GM10847 (cell line): ENCODE results near the gene GAB2.

Source experiments
- POLR2A ChIP-seq: IDR thresholded peaks from 2 replicates; pipeline ENCODE4 v1.6.1; 2011; ENCODE audit not compliant: insufficient read length; ENCODE audit errors: extremely low read depth

Gene GAB2

DNA sequence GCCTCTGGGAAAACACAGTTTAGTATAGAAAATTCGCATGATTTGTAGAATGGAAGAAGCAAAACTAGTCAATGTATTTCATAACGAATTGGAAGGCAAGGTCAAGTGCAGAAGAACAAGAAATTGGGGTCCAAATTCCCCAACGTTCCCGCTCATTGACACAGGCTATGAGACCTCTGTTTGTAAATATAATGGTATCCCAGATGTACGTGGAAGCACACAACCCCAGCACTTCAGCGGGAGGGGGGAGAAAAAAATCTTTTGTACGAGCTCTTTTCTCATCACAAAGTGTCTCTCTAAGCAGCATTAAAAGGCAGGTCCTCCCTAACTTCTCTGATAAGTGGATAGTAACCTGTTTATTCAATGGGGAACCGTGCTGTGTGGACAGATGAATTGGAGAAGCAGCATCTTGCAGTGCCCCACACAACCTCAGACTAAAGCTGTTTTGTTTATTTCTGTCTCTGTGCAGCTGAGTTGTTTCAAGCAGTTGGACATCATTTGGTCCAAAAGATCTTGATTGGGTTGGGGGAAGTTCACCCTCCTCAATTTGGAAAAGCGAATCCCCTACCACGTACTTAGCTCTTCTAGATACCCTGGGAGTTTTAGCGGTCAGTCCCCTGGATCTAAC is 1.1 kb upstream of the GAB2 start:
- TF ChIP-seq POLR2A: no peak

DNA sequence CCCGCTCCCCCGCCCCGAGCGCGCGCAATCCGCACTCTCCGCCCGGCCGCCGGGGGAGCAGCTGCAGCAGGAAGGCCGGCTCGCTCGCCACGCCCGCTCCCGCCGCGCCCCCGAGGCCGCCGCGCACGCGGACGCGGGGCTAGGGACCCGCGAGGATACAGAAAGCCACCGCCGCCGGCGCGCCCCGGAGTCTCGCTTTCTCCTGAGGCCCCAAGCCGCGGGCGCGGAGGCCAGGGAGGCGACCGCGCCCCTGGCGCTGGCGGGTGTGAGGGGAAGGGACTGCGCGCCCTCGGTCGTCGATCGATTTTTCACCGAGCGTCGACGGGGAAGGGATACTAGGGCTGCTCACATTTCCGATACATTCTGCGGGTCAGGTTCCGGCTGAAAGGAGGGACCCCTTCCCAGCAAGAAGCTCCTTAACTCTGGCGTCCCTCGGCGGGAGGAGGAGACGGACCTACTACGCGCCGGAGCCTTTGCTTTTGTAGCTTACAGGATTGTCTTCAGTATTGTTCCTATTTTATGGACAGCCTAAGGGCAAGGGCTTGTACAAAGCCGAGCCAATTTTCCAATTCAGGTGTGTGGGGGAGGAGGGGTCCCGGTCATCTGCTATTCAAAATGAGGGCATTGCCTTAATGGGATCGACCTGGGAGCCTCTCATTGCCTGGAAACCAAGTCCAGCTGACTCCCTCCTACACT is 416 bp upstream of the GAB2 start:
- no peak for TF ChIP-seq POLR2A

DNA sequence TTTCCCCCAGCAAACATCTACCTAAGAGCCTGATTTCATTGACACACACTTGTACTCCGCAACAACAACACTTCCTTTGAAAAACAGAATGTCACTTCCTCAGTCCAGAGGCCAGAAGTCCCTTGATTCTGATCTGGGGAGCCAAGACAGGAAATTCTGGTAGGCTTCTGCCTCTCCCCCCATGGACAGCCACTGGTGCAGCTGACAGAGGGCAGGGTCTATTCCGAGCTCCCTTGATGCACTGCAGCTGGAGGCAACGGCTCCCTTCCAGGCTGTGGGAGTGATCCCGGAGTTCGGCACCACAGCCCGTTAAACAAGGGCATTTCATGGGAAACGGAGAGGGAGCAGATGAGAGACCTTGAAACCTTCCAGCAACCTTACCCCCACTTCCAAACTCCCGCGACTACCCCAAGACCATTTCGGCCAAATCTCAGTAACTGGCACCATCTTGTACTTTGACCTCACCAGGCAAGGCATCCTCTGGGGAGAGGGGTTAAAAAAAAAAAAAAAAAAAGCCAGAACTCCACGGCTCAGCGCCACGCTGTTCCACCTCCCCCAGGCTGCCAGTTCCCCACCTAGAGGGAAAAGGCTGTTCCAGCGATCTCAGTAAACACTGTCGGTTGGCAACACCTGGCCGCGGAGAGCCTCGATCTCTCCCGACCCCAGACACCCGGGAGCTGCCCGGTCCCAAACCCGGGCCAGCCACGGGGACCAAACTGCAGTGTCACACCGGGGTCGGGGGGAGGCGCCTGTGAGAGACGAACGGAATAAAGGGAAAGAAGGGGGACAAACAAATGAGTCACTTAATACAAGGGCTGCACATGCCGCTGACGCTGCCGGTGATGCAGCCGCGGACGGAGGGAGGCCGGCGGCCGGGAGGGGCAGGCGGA is 1.1 kb downstream of the GAB2 start:
- peak; percentile 12 for TF ChIP-seq POLR2A

DNA sequence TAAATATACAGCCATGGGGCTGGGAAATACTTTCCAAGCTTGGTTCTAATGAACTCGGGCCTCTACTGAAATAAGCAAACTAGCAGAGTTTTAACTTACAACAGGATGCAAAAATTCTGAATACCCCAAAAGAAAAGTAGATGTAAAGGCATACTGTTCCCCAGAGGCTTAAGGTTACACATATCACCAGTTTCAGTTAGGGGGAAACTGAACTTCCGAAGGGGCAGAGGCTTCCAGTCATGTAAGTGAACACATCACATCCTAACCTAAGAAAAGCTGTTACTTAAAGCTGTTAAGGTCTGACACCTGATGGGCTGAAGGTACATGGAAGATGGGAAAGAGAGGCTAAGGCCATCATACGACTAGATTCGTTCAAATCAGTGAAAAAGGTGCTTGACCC is 2.3 kb downstream of the GAB2 start:
- no peak for TF ChIP-seq POLR2A

DNA sequence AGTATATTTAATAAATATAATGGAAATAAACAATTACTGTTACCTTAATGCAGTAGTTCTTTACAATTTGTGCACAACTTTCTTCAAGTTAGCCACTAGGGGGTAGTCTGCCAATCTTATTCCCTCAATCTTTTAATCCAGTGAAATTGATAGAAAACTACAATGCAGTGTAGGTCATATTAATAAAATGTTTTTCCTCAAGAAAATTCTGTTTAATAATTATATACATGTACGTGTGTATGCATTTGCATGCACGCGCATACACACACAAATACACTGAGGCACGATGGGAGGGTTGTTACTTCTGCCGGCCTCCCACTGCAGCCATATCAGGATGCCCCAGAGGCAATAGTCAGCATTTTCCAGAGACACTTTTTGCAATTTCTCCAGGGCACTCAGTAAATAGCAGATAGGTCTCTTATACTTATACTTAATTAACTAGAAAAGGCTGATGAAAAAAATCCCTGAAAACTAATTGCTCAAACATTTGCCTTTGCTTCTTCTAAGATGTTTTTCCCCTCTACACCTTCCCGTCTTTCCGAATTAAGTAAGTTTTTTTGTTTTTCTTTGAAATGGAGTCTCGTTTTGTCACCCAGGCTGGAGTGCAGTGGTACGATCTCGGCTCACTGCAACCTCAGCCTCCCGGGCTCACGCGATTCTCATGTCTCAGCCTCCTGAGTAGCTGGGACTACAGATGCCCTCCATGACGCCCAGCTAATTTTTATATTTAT is 3.1 kb downstream of the GAB2 start:
- no peak for TF ChIP-seq POLR2A

DNA sequence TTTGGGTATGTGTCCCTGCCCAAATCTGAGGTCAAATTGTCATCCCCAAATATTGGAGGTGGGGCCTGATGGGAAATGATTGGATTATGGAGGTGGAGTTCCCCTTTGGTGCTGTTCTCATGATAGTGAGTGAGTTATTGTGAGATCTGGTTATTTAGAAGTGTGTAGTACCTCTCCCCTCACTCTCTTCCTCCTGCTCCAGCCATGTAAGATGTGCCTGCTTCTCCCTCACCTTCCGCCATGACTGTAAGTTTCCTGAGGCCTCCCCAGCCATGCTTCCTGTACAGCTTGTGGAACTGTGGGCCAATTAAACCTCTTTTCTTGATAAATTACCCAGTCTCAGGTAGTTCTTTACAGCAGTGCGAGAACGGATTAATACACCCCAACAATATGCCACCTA is 9.0 kb downstream of the GAB2 start:
- no peak for TF ChIP-seq POLR2A

DNA sequence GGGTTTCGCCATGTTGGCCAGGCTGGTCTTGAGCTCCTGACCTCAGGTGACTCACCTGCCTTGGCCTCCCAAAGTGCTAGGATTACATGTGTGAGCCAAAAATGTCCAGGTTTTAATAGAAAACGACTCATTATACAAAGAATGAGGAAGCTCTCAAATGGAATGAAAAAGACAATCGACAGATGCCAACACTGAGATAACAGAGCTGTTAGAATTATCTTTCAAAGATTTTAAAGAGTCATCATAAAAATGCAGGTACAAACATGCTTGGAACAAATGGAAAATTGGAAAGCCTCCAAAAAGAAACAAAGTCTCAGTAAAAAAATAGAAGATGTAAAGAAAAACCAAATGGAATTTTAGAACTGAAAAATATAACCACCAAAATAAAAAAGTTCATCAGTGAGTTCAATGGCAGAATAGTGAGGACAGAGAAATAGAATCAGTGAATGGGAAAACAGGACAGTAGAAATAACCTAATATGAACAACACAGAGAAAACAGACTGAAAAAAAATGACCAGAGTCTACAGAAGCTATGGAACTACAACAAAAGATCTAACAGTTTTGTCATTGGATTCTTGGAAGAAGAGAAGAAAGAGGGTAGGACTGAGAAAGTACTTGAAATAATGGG is 10.9 kb downstream of the GAB2 start:
- no peak for TF ChIP-seq POLR2A

DNA sequence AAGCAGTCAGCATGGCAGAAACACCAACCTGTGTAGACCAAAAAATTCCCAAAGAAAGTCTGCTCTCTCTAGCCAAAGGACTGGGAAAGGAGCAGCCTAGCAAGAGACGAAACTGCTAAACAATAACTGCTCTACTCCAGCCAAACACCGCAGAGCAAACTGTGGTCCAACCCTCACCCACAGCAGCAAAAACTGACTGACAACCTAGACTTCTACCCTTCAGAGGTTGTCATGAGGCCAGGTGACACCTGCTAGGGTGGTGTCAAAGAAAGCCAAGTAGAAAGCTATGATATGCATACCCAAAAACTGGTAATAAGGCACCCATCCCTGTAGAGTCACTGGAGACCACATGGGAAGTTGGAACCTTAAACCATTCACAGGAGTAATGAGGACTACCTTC is 11.8 kb downstream of the GAB2 start:
- TF ChIP-seq POLR2A: no peak

DNA sequence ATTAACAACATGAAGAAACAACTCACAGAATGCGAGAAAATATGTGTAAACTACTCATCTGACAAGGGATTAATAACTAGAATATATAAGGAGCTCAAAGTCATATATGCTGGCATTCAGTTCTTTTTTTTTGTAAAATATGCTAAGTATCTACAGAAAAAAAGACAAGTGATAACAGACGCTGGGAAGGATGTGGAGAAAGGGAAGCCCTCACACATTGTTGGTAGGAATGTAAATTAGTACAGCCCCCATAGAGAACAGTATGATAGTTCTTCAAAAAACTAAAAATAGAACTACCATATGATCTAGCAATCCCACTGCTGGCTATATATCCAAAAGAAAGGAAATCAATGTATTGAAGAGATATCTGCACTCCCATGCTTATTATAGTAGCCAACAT is 13.8 kb downstream of the GAB2 start:
- TF ChIP-seq POLR2A: no peak

DNA sequence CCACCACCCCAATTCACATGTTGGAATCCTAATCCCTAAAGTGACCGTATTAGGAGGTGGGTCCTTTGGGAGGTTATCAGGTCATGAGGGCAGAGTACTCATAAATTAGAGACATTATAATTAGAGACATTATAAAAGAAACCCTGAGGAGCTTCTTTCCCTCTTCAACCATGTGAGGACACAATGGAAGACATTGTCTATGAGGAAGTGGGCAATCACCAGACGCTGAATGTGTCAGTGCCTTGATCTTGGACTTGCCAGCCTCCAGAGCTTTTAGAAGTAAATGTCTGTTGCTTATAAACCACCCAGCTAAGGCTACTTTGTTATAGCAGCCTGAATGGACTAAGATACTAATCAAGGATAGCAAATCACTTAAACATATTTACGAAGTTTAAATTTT is 14.8 kb downstream of the GAB2 start:
- no peak for TF ChIP-seq POLR2A

DNA sequence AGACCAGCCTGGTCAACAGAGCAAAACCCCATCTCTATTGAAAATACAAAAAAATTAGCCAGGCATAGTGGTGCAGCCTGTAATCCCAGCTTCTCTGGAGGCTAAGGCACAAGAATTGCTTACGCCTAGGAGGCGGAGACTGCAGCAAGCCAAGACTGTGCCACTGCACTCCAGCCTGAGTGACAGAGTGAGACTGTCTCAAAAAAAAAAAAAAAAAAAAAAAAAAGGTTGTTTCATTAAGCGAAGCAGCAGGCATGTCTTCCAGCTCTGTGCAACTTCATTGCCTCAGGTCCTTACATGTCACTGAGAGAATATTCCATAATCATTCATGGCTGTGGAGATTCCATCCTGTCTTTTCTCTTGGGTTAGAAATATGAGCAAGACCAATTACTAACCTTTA is 16.9 kb downstream of the GAB2 start:
- no peak for TF ChIP-seq POLR2A

DNA sequence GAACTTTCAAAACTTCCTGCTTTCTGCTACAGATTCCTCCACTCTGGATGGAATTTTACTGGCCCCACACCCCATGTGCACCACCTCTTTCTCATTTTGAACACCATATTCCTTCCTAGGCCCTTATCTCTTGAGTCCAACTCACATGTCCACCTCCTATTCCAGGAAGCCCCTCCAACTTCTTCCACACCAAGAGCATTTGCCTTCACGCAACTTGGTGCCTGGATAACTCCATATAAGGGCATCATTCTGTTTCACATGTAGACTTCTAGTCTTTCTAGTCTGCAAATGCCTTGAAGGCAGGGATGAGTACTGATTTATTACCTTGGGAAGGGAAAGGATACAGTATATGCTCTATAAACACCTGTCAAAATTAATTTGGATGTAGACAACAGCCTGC is 17.5 kb downstream of the GAB2 start:
- no peak for TF ChIP-seq POLR2A

DNA sequence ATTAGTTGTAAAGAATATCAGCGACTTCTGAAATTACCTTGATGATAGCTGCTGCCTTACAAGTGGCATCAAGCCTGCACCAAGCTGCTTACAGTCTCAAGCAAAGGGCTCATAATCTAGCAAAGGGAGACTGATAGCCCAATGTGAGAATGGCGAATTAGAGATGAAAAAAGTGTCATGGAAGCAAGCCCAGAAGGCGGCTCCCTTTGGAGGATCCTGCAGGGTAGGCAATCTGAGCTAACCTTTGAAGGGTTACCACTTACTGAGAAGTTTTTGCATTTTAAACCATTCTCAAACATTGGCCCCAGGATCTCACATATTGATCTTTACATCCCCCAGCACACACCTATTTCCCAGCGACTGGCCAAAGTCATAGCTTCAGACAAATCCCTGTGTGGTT is 18.5 kb downstream of the GAB2 start:
- TF ChIP-seq POLR2A: no peak

DNA sequence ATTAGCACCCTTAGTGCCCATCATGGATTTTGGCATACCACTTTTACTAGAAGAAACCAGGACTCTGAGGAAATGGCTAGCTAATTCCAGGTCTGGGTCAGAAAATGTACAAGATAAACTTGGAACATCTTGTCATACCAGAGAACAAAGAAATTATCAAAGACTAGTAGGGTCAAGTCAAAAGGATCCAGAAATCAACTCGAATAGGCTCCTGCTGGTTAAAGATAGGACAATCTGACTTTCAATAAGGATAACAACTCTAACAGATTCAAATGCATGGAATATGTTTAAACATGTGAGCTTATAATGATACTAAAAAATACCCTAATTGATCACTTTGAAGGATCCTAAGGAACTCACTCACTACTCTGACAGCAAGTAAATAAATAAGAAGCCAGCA is 18.9 kb downstream of the GAB2 start:
- no peak for TF ChIP-seq POLR2A

DNA sequence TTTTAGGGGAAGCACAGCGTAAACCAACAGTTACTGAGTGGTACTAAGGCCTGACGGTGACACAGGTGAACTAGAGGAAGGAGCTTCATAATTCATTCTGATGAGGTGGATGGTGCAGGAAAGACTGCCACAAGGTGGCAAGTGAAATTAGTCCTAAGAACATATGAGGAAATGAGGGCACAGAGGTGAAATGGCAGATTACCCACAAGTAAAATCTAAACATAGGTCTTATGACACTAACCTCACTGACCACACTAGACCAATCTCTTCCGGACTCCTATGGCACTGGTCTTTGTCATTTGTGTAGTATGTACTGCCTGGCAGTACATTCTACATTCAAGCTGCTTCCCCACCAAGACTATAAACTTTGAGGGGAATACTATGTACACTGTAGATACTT is 20.2 kb downstream of the GAB2 start:
- no peak for TF ChIP-seq POLR2A
